GM18858 (cell line): ENCODE measurements around the gene PROSER3.

Experiments
- ATAC-seq: cut with Tn5 transposase; IDR thresholded peaks from one replicate; pipeline ENCODE4 v1.9.1; 2021; ENCODE audit not compliant: unreplicated experiment

PROSER3 gene

DNA sequence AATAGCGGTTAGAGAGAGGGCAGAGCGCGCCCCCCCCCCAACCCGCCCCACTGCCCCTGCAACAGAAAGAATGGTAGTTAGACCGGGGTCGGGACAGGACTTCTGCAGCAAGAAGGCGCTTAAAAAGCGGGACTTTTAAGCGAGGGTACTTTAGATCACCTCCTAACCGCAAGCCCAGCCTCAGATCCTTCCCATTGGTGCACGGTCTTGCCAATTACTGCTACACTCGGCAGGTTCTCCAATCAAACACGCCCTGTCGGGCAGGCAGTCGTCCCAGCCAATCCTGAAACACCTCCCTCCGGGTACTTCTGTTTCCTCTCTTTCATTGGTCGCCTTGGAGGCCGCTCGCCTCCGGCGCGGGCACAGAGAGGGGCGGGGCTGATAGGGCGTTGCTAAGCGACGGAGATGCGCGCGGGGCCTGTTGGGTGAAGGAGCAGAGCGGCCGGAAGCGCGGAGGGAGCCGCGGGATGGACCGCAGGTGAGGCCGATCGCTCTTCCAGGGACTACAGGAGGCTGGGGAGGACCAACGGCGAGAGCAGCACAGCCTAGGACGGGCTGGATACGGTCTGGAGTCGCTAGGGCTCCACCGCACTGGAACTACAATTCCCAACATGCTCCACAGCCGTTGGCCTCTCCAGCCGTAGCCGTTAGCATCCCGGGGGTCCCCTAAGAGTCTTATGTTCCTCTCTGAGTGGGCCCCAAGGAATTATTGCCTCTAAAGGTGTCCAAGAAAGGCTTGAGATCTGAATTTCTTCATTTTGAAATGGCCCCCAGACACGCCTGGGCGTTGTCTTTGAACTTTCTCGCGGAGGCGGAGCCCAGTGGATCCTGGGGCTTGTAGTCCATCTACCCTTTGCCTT is at the start of gene PROSER3:
TSS of gene PROSER3 (plus strand) at position 428 of the 860 bp plus-strand sequence. CDS start at position 468, 40 bp downstream.
- peak; percentile 92 for ATAC-seq

DNA sequence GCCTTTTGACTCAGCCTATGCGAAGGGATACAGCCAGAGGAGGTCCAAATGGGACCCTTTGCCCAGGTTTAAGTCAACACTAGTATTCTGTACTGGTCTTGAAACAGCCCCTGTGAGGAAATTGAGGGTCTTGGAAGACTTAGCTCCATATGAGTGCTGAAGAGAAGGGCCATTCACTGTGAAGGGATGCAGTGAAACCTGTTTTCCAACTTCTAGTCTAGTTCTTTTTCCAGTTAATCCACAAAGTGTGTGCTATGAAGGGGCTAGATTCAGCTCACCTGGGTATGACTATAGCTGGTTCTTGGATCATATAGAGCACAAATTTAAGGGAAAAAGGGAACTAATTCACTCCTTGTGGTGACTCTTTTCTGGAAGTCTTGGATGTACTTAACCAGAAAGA is 49.6 kb upstream of the PROSER3 start:
- ATAC-seq: no peak

DNA sequence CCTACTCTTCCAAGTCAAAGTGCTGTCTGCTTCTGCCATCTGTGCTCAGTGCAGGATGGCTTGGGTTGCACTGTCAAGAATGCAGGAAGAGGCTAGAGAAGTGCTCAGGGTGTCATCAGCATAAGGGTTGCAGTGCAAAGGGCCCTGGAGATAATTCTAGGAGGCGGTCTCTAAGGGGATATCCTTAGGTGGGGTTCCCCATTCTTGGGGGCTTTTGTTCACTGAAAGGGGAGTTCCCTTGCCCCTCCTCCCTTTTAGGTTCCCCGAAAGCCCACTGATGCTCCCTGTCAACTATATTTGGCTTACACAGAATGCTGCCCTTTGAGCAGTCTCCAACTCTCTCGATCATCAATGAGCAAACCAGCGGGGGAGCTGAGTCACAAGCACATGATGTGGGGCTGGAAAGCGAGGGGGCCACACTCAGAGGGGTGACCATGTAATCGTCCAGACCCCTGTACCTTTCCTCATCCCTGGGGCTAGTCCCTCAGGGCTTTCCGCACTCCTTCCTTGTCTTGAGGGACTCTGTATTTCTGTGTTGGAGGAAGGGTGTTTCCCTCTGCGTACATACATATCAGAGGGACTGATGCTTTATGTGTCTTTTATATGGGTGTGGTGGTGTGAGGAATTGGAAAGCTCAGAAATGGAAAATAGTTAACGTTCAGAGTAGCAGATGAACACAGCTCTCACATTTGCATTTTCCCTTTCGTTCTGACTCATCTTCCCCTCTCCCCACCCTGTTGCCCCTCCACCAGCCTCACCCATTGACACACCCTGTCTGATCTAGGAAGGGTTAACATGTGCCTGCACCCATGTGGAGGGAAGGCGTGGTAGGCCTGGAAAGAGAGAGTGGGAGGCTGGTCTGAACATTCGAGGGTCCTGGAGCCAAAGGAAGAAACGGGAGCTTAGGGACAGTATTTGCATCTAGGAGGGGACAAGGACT is 46.9 kb upstream of the PROSER3 start:
- no peak for ATAC-seq

DNA sequence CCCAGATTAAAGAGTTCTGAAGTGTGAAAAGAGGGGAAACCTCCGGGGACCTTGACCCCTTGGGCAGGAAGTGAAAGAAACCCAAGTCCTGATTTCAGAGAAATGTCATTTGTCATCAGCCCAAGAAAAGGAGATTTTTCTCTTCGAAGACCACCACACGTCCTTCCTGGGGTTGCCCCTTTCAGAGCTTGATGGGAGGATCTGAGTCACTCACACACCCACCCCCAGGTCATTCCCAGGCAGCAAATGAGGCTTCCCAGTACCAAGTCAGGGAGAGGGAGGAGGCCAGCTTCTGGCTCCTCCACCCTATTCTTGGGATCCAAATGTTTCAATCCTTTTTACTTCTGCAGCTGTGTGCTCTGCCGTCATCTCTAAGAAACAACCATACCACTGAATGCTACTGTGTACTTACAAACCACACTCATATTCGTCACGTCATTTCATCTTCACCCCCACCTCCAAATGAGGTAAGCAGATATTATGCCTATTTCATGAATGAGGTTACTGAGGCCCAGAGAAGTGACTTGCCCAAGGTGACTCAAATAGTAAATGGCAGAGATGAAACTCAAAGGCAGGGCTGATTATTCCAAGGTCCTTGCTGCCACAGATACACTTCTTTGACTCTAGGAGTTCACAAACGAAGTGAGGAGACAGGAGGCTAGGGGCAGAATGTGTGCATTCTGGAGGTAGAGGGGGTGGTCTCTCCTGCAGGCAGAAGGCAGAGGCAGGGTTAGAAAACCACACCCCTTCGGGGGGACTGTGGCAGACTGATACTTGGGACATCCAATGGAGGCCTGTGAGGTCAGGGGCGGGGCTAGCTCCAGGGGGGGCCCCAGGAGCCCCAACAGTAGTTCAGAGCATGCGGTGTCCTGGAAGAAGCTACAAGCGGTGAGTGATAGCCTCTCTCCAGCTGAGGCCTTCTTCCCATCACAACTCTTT is 45.1 kb upstream of the PROSER3 start:
- no peak for ATAC-seq

DNA sequence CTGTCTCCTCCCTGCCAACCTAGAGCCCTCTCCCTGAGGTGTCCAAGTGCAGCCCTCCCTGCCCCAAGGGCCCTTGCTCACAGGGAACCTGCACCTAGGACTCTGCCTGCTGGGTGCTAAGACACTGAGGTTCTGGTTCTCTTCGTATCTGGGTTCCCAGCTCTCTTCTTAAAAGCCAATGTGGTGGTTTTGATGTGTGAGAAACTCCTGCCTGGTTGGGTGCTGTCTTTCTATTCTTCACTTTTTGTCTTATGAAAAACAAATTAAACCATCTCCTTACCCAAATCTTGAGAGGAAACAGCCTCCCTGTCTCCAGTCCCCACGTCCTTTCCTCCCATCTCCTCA is 44.5 kb upstream of the PROSER3 start:
- no peak for ATAC-seq

DNA sequence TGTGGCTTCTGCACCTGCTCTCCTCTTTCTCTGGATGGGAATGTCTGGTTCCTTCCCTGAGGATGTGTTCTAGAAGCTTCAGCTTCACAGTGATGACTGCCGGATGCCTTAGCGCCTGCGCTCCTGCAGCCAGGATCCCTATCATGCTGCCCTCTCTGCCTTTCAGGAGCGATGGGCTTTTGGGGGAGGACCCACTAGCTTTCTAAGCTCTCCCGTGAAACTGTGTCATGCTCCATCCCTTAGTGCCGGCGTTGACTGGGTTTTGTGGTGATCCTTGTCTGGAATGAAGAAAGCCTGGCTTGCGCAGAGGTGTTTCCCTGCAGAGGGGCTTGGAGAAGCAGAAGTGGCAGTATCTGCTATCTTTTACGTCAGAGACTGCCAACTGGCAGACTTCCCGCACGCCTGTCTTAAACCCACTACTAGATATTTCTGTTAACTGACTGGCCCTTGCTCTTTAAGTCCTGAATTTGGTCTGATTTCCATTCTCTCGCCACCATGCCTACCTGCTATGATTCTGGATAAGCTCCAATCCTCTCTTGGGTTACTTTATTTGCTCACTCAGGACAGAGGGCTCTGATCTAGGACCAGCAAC is 44.0 kb upstream of the PROSER3 start:
- ATAC-seq: no peak

DNA sequence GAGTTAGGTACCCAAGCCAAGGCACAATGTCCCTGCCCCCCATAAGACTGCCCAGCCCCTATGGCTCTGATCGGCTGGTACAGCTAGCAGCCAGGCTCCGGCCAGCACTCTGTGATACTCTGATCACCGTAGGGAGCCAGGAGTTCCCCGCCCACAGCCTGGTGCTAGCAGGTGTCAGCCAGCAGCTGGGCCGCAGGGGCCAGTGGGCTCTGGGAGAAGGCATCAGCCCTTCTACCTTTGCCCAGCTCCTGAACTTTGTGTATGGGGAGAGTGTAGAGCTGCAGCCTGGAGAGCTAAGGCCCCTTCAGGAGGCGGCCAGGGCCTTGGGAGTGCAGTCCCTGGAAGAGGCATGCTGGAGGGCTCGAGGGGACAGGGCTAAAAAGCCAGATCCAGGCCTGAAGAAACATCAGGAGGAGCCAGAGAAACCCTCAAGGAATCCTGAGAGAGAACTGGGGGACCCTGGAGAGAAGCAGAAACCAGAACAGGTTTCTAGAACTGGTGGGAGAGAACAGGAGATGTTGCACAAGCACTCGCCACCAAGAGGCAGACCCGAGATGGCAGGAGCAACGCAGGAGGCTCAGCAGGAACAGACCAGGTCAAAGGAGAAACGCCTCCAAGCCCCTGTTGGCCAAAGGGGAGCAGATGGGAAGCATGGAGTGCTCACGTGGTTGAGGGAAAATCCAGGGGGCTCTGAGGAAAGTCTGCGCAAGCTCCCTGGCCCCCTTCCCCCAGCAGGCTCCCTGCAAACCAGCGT is 43.2 kb upstream of the PROSER3 start:
- no peak for ATAC-seq

DNA sequence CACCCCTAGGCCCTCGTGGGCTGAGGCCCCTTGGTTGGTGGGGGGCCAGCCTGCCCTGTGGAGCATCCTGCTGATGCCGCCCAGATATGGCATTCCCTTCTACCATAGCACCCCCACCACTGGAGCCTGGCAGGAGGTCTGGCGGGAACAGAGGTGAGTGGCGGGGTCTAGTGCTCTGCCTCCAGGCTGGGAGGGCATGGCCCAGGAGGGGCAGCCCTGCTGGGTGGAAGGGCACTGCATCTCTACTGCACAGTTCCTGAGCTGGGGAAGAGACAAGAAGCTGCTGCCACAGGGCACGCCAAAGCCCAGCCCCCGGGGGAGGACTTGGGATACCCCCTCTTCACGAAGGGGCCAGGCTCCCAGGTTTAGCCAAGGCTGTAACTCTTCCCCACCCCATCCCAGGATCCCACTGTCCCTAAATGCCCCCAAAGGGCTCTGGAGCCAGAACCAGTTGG is 42.6 kb upstream of the PROSER3 start:
- no peak for ATAC-seq

DNA sequence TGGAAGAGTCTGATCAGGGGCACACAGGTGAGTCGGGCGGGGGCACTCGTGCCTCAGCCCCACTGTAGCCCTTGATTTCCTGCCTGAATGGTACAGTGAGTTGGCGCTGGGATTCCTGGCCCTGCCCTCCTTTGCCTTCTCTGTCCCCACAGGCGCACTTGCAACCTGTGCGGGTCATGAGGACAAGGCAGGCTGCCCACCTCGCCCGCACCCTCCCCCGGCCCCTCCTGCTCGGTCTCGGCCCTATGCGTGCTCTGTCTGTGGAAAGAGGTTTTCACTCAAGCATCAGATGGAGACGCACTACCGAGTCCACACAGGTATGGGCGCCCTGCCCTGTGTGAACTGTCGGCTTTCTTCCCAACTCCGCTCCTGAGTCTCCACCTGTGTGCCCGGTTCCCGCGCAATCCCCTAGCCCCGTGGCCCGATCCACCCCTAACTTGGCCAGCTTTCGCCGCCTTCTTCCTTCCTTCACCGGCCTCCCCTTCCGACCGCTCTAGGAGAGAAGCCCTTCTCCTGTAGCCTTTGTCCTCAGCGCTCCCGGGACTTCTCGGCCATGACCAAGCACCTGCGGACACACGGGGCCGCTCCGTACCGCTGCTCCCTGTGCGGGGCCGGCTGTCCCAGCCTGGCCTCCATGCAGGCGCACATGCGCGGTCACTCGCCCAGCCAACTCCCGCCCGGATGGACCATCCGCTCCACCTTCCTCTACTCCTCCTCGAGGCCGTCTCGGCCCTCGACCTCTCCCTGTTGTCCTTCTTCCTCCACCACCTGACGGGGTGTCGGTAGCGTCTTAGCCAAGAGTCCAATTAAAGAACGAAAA is 41.8 kb upstream of the PROSER3 start:
- no peak for ATAC-seq

DNA sequence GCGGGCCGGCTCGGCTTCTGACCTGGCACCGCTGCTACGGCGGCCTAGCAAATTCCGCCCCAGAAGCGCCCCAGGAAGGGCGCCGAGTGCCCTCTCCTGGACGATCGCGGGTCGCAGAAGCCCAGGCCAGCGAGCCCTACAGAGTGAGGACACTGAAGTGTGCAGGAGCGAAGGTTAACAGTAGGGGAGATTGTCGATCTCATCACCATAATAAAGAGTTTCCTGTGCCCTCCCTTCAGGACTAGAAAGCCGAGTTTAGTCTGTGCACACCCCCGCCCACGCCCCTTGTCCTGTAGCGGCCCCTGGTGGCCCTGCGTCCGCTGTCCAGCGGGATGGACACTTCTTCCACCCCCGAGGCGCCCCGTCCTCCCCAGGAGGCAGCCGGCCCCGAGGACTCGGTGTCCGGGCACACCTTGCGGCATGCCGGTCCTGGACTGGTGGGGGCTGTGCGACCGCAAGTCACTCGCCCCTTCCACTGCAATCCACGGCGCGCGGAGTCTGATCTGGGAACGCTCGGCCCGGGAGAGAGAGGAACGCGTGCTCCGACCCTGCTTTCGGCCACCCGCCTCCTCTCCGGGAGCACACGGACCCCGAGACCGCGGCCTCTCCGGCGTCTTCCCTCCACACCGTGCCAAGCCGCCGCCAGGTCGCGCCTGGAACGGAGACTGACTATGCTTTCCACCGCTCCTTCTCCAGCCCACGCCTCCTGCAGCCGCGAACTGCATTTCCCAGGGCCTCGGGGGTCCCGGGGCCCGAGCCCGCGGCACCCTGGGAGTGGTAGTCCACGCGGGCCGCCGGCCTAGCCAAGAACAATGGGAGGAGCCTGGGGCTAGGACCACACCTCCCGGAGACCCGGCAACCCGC is 40.9 kb upstream of the PROSER3 start:
- peak; percentile 48 for ATAC-seq

DNA sequence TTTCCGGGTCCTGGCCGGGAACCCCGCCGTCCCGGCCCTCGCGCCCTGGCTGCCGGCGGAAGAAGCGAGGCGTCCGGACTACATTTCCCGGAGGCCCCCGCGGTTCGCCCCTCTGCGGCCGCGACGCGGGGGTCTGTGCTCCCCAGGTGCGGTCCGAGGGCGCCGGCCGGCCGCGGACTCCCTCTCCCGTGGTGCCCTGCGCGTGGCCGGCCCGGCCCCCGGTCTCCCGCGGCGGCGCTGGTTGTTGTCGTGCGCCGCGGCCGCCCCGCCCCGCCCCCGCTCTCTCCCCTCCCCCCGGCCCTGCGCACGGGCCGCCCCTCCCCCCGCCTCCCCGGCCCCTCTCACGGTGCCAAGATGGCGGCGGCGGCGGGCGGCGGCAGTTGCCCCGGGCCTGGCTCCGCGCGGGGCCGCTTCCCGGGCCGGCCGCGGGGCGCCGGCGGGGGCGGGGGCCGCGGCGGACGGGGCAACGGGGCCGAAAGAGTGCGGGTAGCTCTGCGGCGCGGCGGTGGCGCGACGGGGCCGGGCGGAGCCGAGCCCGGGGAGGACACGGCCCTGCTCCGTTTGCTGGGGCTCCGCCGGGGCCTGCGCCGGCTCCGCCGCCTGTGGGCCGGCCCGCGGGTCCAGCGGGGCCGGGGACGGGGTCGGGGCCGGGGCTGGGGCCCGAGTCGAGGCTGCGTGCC is 40.2 kb upstream of the PROSER3 start, which contains the start of gene KMT2B:
TSS of gene KMT2B (plus strand) at position 339 of the 680 bp plus-strand sequence. CDS start at position 355, 16 bp downstream.
- peak; percentile 2 for ATAC-seq

DNA sequence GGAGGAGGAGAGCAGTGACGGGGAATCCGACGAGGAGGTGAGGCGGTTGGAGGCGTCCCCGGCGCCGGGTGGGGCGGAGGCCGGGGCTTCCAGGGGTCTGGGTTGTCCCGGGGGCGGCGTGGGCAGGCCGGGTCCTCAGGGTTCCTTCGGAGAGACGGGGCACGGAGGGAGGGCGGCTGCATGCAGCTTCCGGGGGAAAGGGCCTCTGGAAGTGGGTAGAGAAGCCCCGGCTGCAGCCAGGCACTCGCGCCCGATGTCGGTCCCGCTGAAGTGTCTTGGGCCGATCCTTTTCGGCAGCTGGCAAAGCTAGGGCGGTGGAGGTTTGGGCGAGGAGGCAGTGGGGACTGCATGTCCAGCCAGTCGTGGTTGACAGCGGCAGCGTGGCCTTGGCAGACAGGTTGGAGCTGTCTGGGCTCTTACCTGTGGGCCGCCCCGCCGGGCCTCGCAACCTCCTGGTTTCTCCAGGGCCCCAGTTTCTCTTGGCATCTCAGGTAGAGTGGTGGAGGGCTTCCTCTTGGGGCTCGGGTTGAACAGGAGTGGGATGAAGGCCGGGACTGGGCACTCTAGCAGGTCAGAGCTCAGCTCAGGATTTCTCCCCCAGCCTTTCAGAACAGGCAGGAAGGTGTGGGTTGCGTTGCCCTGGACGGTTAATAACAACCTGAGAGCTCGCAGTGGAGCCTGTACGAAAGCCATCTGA is 39.5 kb upstream of the PROSER3 start:
- ATAC-seq: no peak

DNA sequence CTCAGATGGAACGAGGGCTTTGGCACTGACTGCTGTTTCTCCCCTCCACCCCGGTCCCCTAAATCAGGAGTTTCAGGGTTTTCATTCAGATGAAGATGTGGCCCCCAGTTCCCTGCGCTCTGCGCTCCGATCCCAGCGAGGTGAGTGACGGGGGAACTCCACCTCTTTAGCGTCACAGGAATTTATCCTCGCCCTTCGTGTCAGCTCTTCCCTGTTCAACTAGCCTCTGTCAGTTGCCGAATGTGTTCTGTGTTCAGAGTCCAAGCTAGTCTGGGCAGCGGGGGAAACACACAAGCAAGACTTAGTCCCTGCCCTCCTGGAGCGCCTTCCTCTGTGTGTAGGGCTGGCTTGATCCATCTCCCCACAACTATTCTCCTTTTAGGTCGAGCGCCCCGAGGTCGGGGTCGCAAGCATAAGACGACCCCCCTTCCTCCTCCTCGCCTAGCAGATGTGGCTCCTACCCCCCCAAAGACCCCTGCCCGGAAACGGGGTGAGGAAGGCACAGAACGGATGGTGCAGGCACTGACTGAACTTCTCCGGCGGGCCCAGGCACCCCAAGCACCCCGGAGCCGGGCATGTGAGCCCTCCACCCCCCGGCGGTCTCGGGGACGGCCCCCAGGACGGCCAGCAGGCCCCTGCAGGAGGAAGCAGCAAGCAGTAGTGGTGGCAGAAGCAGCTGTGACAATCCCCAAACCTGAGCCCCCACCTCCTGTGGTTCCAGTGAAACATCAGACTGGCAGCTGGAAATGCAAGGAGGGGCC is 38.4 kb upstream of the PROSER3 start:
- no peak for ATAC-seq

DNA sequence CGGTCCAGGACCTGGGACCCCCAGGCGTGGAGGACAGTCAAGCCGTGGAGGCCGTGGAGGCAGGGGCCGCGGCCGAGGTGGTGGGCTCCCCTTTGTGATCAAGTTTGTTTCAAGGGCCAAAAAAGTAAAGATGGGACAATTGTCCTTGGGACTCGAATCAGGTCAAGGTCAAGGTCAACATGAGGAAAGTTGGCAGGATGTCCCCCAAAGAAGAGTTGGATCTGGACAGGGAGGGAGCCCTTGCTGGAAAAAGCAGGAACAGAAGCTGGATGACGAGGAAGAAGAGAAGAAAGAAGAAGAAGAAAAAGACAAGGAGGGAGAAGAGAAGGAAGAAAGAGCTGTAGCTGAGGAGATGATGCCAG is 37.8 kb upstream of the PROSER3 start:
- ATAC-seq: no peak

DNA sequence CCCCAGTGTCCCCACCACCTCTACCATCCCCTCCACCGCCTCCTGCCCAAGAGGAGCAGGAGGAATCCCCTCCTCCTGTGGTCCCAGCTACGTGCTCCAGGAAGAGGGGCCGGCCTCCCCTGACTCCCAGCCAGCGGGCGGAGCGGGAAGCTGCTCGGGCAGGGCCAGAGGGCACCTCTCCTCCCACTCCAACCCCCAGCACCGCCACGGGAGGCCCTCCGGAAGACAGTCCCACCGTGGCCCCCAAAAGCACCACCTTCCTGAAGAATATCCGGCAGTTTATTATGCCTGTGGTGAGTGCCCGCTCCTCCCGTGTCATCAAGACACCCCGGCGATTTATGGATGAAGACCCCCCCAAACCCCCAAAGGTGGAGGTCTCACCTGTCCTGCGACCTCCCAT is 37.3 kb upstream of the PROSER3 start:
- no peak for ATAC-seq

DNA sequence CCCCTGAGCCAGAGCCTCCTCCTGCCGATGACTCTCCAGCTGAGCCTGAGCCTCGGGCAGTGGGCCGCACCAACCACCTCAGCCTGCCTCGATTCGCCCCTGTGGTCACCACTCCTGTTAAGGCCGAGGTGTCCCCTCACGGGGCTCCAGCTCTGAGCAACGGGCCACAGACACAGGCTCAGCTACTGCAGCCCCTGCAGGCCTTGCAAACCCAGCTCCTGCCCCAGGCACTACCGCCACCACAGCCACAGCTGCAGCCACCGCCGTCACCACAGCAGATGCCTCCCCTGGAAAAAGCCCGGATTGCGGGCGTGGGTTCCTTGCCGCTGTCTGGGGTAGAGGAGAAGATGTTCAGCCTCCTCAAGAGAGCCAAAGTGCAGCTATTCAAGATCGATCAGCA is 36.6 kb upstream of the PROSER3 start:
- no peak for ATAC-seq
